Measurements from ENCODE around the gene ZNF524. TPM values are rescaled to one million over a fixed set of nuclear protein-coding genes. Genes with fewer than 3 reads are reported as not detected.

ZNF524 gene
- total RNA-seq, 3 donors from 2014 or later (not counting 1 experiment from before 2014, with no cell fraction given), result 9.2 to 12.6 (median 12.5) TPM

DNA sequence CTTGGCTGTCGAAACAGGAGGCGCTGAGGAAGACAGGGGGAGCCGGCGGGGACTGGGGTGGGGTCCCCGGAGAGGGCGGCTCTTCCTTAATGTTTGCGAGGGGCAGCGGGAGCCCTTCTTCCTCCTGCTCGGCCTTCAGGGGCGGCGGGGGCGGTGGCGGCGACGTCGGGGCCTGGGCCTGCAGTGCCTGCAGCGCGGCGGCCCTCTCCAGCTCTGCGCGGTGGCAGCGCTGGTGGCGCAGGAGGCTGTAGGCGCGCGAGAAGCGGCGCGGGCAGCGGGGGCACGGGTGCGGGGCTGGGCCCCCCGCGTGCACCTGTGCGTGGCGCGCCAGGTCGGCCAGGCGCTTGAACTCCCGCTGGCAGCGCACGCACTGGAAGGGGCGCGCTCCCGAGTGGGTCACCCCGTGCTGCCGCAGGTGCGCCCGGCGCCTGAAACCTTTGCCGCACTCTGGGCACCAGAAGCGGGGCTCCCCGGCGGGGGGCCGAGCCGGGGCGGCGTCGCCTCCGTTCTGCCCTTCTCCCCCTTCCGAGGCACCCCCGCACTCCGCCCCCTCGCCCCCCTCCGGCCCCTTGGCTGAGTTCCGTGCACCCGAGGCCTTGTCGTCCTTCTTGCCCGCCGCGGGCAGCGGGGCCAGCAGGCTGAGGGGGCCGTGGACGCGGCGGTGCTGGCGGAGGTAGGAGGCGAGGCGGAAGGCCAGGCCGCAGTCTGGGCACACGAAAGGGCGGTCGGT is 21.9 kb upstream of the ZNF524 start:
- no peaks in the 10 kb centered on the region for H3K36me3 ChIP-seq (ENCODE audit: control insufficient read depth, insufficient read depth, low read length)
- Mint-ChIP-seq H3K9me3 (no peaks in the 10 kb centered on the region), H3K4me1 (peaks cover 19 to 21% of the 10 kb centered on the region in 2 donors), H3K36me3 (no peaks in the 10 kb centered on the region), H3K27me3 (ENCODE audit: low read depth in 2 of 2) (no peaks in the 10 kb centered on the region), H3K4me3 (no peak overlapping the region), H3K27ac (no peak overlapping the region)
- no peak overlapping the region for H3K4me3 ChIP-seq (ENCODE audit: low read length)
- H3K27ac ChIP-seq (ENCODE audit: low read length), result no peak overlapping the region
- WGBS (ENCODE audit: insufficient coverage), result 97% methylated on average over 83 of the region's 83 CpGs
- H3K4me1 ChIP-seq (ENCODE audit: control insufficient read depth, insufficient read depth, low read length), result peaks cover 20% of the 10 kb centered on the region
- no peaks in the 10 kb centered on the region for H3K27me3 ChIP-seq (ENCODE audit: control insufficient read depth, insufficient read depth, low read length)
- no peaks in the 10 kb centered on the region for H3K9me3 ChIP-seq (ENCODE audit: control insufficient read depth, insufficient read depth, low read length)
- no peak for ATAC-seq
- TF ChIP-seq, protein P1, sequence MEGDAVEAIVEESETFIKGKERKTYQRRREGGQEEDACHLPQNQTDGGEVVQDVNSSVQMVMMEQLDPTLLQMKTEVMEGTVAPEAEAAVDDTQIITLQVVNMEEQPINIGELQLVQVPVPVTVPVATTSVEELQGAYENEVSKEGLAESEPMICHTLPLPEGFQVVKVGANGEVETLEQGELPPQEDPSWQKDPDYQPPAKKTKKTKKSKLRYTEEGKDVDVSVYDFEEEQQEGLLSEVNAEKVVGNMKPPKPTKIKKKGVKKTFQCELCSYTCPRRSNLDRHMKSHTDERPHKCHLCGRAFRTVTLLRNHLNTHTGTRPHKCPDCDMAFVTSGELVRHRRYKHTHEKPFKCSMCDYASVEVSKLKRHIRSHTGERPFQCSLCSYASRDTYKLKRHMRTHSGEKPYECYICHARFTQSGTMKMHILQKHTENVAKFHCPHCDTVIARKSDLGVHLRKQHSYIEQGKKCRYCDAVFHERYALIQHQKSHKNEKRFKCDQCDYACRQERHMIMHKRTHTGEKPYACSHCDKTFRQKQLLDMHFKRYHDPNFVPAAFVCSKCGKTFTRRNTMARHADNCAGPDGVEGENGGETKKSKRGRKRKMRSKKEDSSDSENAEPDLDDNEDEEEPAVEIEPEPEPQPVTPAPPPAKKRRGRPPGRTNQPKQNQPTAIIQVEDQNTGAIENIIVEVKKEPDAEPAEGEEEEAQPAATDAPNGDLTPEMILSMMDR (IDR thresholded peaks at IDR 0.05), result no peak
- no peak for DNase-seq
- intact Hi-C loops (cut with micrococcal nuclease), result no loop called here

DNA sequence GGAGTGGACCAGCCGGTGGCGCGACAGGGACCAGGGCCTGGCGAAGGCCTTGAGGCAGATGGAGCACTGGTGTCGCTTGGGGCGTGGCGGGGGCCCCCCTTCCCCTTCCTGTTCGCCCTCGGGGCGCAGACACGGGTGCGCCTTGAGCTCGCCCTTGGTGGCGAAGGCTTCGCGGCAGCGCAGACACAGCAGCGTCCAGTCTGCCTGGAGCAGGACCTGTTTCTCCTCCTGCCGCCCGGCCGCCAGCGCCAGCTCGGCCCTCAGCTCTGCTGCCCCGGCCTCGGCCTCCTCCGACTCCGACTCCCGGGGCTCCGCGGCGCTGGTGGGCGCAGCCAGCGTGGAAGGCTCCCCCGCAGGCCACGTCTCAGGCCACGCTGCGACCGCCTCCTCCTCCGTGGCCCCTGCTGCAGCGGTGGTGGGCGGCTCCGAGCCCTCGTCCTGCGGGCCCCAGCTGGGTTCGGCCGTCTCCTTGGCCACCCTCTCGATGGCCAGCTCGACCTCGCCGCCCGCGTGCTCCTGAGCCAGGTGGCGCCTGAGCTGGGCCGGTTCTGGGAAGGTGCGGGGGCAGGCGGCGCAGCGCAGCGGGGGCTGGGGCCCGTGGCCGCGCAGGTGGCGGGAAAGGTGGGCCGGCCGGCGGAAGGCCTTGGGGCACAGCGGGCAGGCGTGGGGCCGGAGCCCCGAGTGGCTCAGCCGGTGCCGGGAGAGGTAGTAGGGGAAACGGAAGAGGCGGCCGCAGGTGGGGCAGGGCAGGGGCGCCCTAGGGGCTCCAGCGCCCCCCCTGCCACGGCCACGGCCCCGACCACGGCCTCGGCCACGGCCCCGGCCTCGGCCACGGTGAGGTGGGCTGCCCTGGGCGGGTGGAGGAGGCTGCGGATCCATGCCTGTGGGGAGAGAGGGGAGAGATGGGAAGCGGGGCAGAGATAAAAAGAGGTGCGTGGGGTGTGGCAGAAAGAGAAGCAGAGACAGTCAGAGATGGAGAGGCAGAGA is 21.0 kb upstream of the ZNF524 start:
- Mint-ChIP-seq H3K27me3 (ENCODE audit: low read depth in 2 of 2) (no peaks in the 10 kb centered on the region), H3K4me3 (peak overlapping the region; percentile 83), H3K27ac (peak overlapping the region; percentile 43 to 82), H3K4me1 (peaks cover 19 to 21% of the 10 kb centered on the region in 2 donors), H3K9me3 (no peaks in the 10 kb centered on the region), H3K36me3 (no peaks in the 10 kb centered on the region)
- TF ChIP-seq, protein P1 (IDR thresholded peaks at IDR 0.05), result no peak
- no peak overlapping the region for H3K27ac ChIP-seq (ENCODE audit: low read length)
- DNase-seq (no peak), ATAC-seq (no peak)
- H3K36me3 ChIP-seq (ENCODE audit: control insufficient read depth, insufficient read depth, low read length), result no peaks in the 10 kb centered on the region
- 94% methylated on average over 90 of the region's 90 CpGs for WGBS (ENCODE audit: insufficient coverage)
- no peaks in the 10 kb centered on the region for H3K27me3 ChIP-seq (ENCODE audit: control insufficient read depth, insufficient read depth, low read length)
- intact Hi-C loops (cut with micrococcal nuclease), result no loop called here
- no peak overlapping the region for H3K4me3 ChIP-seq (ENCODE audit: low read length)
- H3K9me3 ChIP-seq (ENCODE audit: control insufficient read depth, insufficient read depth, low read length), result no peaks in the 10 kb centered on the region
- peaks cover 20% of the 10 kb centered on the region for H3K4me1 ChIP-seq (ENCODE audit: control insufficient read depth, insufficient read depth, low read length)

DNA sequence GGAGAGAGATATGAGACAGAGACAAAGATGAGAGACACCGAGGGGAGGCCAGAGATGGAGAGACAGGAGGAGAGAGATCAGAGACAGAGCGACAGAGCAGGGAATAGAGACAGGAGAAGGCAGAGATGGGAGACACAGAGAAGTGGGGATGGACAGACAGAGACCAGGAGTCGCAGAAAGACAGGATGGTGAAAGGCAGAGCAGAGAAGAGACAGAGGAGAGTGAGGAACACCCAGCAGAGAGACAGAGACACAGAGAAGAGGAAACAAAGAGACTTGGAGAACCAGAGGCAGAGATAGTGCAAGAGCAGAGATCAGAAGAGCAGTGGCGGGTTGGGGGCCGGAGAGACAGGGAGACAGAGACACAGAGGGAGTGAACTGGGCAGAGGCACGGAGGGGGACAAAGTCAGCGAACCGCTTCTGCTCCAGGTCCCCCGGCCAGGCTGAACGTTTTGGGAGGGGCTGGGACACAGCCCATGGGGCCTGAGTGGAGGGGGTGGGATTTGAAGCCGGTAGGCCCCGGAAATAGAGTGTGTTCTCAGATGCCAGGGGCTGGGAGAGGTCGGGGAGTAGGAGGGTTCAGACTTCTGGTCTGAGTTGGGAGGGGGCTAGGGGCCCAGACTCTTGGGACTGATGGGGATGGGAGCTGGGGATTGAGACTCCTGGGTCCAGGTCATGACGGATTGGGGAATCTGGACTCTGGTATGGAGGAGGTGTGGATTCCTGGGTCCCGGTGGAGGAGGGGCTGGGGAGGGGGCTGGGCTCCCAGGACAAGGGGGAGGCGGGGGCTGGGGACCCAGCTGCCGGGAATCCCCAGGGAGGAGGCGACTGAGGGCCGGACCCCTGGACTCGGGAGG is 20.1 kb upstream of the ZNF524 start:
- Histone ChIP-seq H3K4me1 (ENCODE audit: control insufficient read depth, insufficient read depth, low read length) (peaks cover 20% of the 10 kb centered on the region), H3K36me3 (ENCODE audit: control insufficient read depth, insufficient read depth, low read length) (no peaks in the 10 kb centered on the region), H3K27ac (ENCODE audit: low read length) (peak overlapping the region; percentile 78), H3K4me3 (ENCODE audit: low read length) (peak overlapping the region; percentile 68), H3K27me3 (ENCODE audit: control insufficient read depth, insufficient read depth, low read length) (no peaks in the 10 kb centered on the region), H3K9me3 (ENCODE audit: control insufficient read depth, insufficient read depth, low read length) (no peaks in the 10 kb centered on the region)
- Mint-ChIP-seq H3K4me1 (peaks cover 19 to 21% of the 10 kb centered on the region in 2 donors), H3K27ac (peak overlapping the region; percentile 43 to 82), H3K27me3 (ENCODE audit: low read depth in 2 of 2) (peaks cover 4 to 8% of the 10 kb centered on the region in 2 donors), H3K36me3 (no peaks in the 10 kb centered on the region), H3K4me3 (peak overlapping the region; percentile 83), H3K9me3 (no peaks in the 10 kb centered on the region)
- DNase-seq (peak in 1 of 2 donors; percentile 43), ATAC-seq (peak in 2 of 3 donors; percentile 45 to 54)
- 19% methylated on average over 20 of the region's 20 CpGs for WGBS (ENCODE audit: insufficient coverage)
- intact Hi-C loops (cut with micrococcal nuclease), result loop anchor here (2.0 kb wide), 1 partner anchor 63 kb away; the partner anchor contains the start of gene ZNF581
- TF ChIP-seq, protein P1 (IDR thresholded peaks at IDR 0.05), result no peak
